ACHN (cell line): ENCODE measurements around the gene EMILIN2.
A peak's percentile ranks its signal among the peaks of the same experiment; 100 is the strongest.
"Not testable (repeated sequence)": the region's sequence is repeated elsewhere in the genome, so short reads cannot be mapped to it uniquely, and the experiment has no call there.

Experiments used
- DNase-seq: peaks from one replicate; pipeline ENCODE4 v3.0.0-alpha.2; 2015
- in situ Hi-C: cut with HindIII; loops from 2 replicates; pipeline ENCODE4 v1.10.0; 2017; ENCODE audit warnings: low sequenced_read_pairs, low pct_ligation_motif_present, low pct_unique_long_range_greater_than_20kb

The EMILIN2 gene

GRCh38 chr18:2839202-2839601 lies 7.6 kb upstream of the EMILIN2 start:
- no peak for DNase-seq
- in situ Hi-C loops: no loop called here

DNA sequence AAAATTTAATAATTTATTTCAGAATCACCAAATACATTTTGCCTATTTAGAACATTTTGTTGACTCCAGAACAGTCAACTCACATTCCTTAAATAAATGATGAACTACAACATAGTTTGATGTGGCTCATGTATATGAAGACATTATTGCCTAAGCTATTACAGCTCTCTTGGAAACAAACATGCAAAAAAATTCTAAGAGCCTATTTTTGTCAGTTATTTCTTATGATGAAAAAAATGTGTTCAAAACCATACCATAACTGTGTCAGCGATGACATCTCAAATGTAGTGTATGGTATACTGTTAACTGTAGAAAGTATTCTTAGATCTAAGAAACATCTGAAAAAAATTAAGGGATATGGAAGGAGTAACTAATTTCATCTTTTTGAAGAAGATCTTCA lies 6.3 kb upstream of the EMILIN2 start:
- DNase-seq: no peak
- in situ Hi-C loops: no loop called here

- in situ Hi-C loops: no loop called here
- DNase-seq: no peak
Measured at GRCh38 chr18:2843146-2843545, 3.7 kb upstream of the EMILIN2 start.

DNA sequence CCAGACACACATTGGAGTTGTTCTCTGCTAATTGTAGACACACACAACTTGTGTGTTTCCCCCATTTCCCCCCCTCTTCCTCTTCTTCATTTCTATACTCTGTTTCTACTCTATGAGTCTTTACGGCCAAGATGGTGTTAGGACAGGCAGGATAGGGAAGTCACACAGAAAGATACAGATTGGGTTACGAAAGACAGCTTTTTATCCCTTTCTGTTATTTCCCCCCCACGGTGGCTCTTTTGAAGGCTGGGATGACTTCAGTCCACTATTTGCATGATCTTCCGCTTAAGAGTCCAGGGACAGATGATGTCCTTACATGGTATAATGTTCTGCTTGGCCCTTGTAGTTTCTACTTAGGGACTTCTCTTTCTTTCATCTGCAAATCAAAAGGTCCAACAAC lies 1.6 kb upstream of the EMILIN2 start:
- in situ Hi-C loops: no loop called here
- no peak for DNase-seq

- in situ Hi-C loops: no loop called here
- DNase-seq: peak; percentile 3
Measured at GRCh38 chr18:2847317-2848246, 776 bp downstream of the EMILIN2 start.

DNA sequence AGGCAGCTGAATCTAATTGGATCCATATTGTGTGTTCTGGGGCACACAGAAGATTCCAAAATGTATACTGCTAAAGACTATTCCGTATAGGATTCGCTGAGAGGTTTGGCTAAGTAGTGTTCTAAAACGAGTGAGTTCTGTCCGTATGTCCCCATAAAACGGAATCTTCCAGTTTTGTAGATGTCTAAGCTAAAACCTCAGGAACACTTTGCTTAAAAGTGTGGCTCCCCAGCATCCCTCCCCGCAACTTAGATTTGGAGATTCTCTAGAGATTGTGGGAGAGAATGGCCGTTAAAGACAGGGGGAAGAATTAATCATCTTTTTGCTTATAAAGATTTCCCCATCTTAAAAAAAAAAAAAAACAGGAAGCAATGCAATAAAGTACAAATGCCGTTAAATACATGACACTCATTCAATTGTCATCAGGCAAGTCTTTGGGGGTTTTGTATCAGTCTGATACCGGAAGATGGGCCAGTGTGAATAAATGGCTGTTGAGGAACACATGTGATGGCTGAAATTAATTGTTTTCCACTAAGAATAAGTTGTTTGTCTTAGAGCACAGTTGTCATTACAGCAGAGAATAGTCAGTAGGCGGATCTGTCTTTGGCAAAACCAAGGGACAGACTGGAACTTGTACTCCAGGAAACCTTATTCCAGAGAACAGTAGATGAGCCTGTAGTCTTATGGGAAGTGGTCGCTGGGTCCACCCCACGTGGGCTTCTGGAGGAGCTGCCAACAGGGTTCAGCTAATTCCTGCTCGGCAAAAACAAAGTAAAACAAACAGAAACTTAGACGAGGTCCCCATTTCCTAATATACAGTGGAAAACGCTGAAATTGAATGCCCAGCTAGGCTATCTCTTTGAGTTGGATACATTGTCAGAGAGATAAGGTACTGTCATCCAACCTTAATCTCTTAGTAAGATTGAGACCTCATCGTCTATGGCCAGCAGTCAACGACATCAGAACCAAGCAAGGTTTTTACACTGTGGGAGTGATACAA lies 1.7 kb downstream of the EMILIN2 start:
- in situ Hi-C loops: no loop called here
- no peak for DNase-seq

- no peak for DNase-seq
- in situ Hi-C loops: no loop called here
Measured at GRCh38 chr18:2850816-2851215, 4.0 kb downstream of the EMILIN2 start.

- in situ Hi-C loops: no loop called here
Measured at GRCh38 chr18:2851771-2852170, 5.0 kb downstream of the EMILIN2 start.

GRCh38 chr18:2852460-2852859 lies 5.7 kb downstream of the EMILIN2 start:
- DNase-seq, in situ Hi-C loops: not testable (repeated sequence)

More at GRCh38 chr18:2851771-2852170, 5.0 kb downstream of the EMILIN2 start:
- DNase-seq: no peak

GRCh38 chr18:2853173-2853925 lies 6.5 kb downstream of the EMILIN2 start:
- in situ Hi-C loops: no loop called here
- no peak for DNase-seq

DNA sequence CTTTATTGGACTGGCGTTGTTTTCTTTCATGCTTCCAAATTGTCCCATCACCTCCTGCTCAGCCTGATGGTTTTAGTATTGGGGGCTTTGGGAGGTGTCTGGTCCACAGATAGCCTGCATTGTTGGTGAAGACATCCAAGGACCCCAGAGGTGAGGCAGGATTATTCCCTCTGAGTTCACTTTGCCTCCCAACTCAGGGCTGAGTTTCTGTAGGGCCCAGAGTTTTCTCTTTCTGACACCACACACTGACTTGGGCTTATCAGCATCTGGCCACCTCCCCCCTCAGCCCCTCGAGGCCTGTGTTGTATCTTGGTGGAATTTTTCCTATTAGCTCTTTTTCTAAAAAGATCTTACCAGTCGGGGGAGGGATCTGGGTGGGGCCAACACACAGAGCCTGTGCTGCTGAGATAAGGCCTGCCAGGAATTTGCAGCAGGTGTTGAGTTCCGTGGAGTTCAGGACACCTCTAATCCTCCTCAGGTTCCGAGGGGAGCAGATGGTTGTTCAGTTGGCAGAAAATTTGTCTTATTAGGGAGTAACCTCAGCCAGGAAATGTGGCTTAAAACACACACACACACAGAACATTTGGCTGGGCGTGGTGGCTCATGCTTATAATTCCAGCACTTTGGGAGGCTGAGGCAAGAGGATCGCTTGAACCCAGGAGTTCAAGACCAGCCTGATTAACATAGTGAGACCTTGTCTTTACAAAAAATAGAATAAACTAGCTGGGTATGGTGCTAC lies 7.3 kb downstream of the EMILIN2 start:
- in situ Hi-C loops: no loop called here
- DNase-seq: no peak

DNA sequence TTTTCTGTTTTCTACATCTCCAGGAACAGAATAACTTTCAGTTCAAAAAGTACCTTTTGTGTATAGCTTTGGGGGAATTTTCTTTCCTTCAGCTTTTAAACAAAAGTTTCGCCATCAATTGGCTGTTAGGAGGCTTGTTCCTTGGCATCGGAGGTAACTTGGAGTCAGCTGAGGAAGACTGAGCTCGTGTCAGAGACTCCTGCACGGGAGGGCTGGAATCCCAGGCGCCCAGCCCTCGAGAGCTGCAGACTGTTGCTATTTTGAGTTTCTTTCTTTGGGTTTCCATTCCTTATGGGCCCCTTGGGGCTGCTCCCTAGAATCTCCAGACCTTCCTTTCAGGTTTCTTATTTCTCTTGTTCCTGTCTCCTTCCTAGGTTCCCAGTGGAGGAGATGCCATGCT lies 8.1 kb downstream of the EMILIN2 start:
- DNase-seq: no peak
- in situ Hi-C loops: no loop called here

DNA sequence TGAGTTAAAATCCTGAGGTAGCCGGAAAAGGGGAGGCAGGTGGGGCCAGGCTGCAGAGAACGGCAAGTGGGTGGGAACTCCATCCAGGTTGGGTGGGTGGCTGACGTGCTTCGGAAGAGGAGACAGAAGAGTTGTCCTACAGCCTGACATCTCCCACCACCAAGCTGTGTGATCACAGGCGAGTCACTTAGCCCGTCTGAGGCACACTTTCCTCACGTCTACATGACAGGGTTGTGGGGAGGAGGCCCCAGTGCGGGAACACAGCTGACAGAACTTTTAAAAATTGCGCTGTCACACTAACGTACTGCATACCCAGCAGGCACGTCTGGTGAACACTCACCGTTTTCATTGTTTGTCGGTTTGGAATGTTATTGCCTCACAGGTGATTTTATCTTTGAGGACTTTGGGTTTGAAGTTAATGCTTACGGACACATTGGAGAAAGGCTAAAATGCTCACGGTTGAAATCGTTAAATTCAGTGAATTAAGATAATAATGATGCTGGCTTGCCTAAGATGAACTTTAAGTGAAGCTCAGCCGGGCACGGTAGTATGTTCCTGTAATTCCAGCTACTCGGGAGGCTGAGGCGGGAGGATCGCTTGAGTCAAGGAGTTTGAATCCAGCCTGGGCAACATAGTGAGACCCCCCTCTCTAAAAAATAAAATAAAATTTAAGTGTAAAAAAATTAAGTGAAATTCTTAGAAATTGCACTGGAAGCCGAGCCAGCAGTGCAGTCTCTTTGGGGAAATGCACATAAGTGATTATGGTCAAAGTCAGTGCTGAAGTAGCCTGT lies 8.9 kb downstream of the EMILIN2 start:
- in situ Hi-C loops: no loop called here
- DNase-seq: no peak

GRCh38 chr18:2856547-2857170 lies 9.9 kb downstream of the EMILIN2 start:
- in situ Hi-C loops: no loop called here
- no peak for DNase-seq

GRCh38 chr18:2857491-2858131 lies 10.8 kb downstream of the EMILIN2 start:
- DNase-seq: no peak
- in situ Hi-C loops: no loop called here

DNA sequence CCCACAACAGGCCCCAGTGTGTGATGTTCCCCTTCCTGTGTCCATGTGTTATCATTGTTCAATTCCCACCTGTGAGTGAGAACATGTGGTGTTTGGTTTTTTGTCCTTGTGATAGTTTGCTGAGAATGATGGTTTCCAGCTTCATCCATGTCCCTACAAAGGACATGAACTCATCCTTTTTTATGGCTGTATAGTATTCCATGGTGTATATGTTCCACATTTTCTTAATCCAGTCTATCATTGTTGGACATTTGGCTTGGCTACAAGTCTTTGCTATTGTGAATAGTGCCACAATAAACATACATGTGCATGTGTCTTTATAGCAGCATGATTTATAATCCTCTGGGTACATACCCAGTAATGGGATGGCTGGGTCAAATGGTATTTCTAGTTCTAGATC lies 13.6 kb downstream of the EMILIN2 start:
- DNase-seq, in situ Hi-C loops: not testable (repeated sequence)
